PC-9 (cell line): ENCODE results near the gene MYRIP. TPM values are rescaled to one million over a fixed set of nuclear protein-coding genes. Genes with fewer than 3 reads are reported as not detected.

Experiments
- BruUV-seq: library from RNA; stranded (reverse); fragments of 400-500 nt; replicated peaks from 2 replicates; lab custom pipeline; 2021; lab: Mats Ljungman, UMichigan
- CTCF ChIA-PET: fragments of 300-600 bp; sonication (Branson Sonifier 250); formaldehyde crosslinking; loops from one replicate; lab custom pipeline; 2022; ENCODE audit warnings: antibody characterized with exemption; lab: Charles Lee
- POLR2A ChIA-PET: fragments of 300-600 bp; sonication (Branson Sonifier 250); formaldehyde crosslinking; loops from one replicate; lab custom pipeline; 2022; ENCODE audit warnings: antibody characterized with exemption; ENCODE audit not compliant: unreplicated experiment; lab: Charles Lee
- DNase-seq, 2 experiments: peaks; one replicate each; pipeline versions ENCODE4 v3.0.0 to v3.0.0-alpha.2; 2015 to 2022; ENCODE audit warnings: mixed read lengths in 1 of 2
- H2AFZ ChIP-seq: fragments of 200-600 bp; sonication (generic); 2 replicates; pipeline ENCODE4 v1.8.1; 2017; ENCODE audit warnings: antibody characterized with exemption
- H3F3A ChIP-seq: fragments of 200-600 bp; sonication (generic); 2 replicates; pipeline ENCODE4 v1.8.1; 2017; ENCODE audit warnings: antibody characterized with exemption, mild to moderate bottlenecking, low read depth; ENCODE audit not compliant: insufficient read depth
- H3K27ac ChIP-seq: fragments of 200-600 bp; sonication (generic); 2 replicates; pipeline ENCODE4 v1.6.1; 2016; ENCODE audit warnings: mixed run types
- H3K27me3 ChIP-seq: fragments of 200-600 bp; sonication (generic); 2 replicates; pipeline ENCODE4 v1.6.1; 2016; ENCODE audit warnings: low read depth, mixed run types; ENCODE audit not compliant: insufficient read depth
- H3K36me3 ChIP-seq: fragments of 200-600 bp; sonication (generic); 2 replicates; pipeline ENCODE4 v1.6.1; 2016; ENCODE audit warnings: low read depth, mixed run types
- H3K4me1 ChIP-seq: fragments of 200-600 bp; sonication (generic); replicated peaks from 2 replicates; pipeline ENCODE4 v1.6.1; 2016; ENCODE audit warnings: mixed run types; ENCODE audit not compliant: insufficient read depth
- H3K4me2 ChIP-seq: fragments of 200-600 bp; sonication (generic); 2 replicates; pipeline ENCODE4 v1.6.1; 2017; ENCODE audit warnings: mixed run types
- H3K4me3 ChIP-seq: fragments of 200-600 bp; sonication (generic); 2 replicates; pipeline ENCODE4 v1.6.1; 2016; ENCODE audit warnings: mixed run types
- H3K79me2 ChIP-seq: fragments of 200-600 bp; sonication (generic); 2 replicates; pipeline ENCODE4 v1.6.1; 2017; ENCODE audit warnings: low read depth, mixed run types
- H3K9me2 ChIP-seq: fragments of 200-600 bp; sonication (generic); 2 replicates; pipeline ENCODE4 v1.8.1; 2017; ENCODE audit warnings: mild to moderate bottlenecking; ENCODE audit not compliant: insufficient read depth
- H3K9me3 ChIP-seq: fragments of 200-600 bp; sonication (generic); 2 replicates; pipeline ENCODE4 v1.8.1; 2016; ENCODE audit warnings: low read depth; ENCODE audit not compliant: insufficient read depth
- H4K20me1 ChIP-seq: fragments of 200-600 bp; sonication (generic); 2 replicates; pipeline ENCODE4 v1.8.1; 2017; ENCODE audit not compliant: insufficient read depth
- CTCF ChIP-seq: fragments of 200-600 bp; sonication (generic); conservative IDR thresholded peaks from 2 replicates; pipeline ENCODE4 v1.6.1; 2017; ENCODE audit warnings: mixed run types, antibody characterized with exemption, mild to moderate bottlenecking, moderate library complexity
- EZH2 ChIP-seq: fragments of 200-600 bp; sonication (generic); IDR thresholded peaks from 2 replicates; pipeline ENCODE4 v1.8.0; 2017; ENCODE audit warnings: antibody characterized with exemption, low read depth
- intact Hi-C: fragments of 100-400 bp; cut with micrococcal nuclease; formaldehyde crosslinking; loops from one replicate; pipeline ENCODE4 v1.10.0; 2022; ENCODE audit not compliant: unreplicated experiment
- total RNA-seq: library from RNA; stranded (reverse); gene quantifications from 2 replicates; pipeline ENCODE4 v1.2.3, GENCODE V29; 2021

The MYRIP gene
- total RNA-seq, 1 experiment from 2014 or later = not detected

- Histone ChIP-seq H3K27me3 (no peaks in the 10 kb centered on the region), H4K20me1 (no peaks in the 10 kb centered on the region), H3K4me3 (no peak overlapping the region), H3F3A (no peaks in the 10 kb centered on the region), H2AFZ (no peak overlapping the region), H3K4me1 (no peaks in the 10 kb centered on the region), H3K9me3 (no peaks in the 10 kb centered on the region), H3K36me3 (no peaks in the 10 kb centered on the region), H3K27ac (no peak overlapping the region), H3K79me2 (no peaks in the 10 kb centered on the region), H3K9me2 (no peaks in the 10 kb centered on the region), H3K4me2 (no peak overlapping the region)
- TF ChIP-seq CTCF (no peak), EZH2 (no peak)
- POLR2A ChIA-PET = no interaction called here
- no peak for DNase-seq
- BruUV-seq = no TSS peak
- CTCF ChIA-PET = no interaction called here
- intact Hi-C loops = no loop called here
Measured at GRCh38 chr3:40054568-40055222, 245.3 kb downstream of the MYRIP start.

- Histone ChIP-seq H3K27ac (no peak overlapping the region), H3K36me3 (no peaks in the 10 kb centered on the region), H3K4me3 (no peak overlapping the region), H3K4me2 (no peak overlapping the region), H2AFZ (no peak overlapping the region), H3K9me2 (no peaks in the 10 kb centered on the region), H3K9me3 (no peaks in the 10 kb centered on the region), H3K27me3 (no peaks in the 10 kb centered on the region), H4K20me1 (no peaks in the 10 kb centered on the region), H3K4me1 (no peaks in the 10 kb centered on the region), H3F3A (no peaks in the 10 kb centered on the region), H3K79me2 (no peaks in the 10 kb centered on the region)
- DNase-seq = no peak
- no TSS peak for BruUV-seq
- intact Hi-C loops = no loop called here
- ChIA-PET POLR2A (no interaction called here), CTCF (no interaction called here)
- TF ChIP-seq CTCF = no peak
- TF ChIP-seq EZH2 = no peak
Measured at GRCh38 chr3:40055361-40055760, 246.0 kb downstream of the MYRIP start.

DNA sequence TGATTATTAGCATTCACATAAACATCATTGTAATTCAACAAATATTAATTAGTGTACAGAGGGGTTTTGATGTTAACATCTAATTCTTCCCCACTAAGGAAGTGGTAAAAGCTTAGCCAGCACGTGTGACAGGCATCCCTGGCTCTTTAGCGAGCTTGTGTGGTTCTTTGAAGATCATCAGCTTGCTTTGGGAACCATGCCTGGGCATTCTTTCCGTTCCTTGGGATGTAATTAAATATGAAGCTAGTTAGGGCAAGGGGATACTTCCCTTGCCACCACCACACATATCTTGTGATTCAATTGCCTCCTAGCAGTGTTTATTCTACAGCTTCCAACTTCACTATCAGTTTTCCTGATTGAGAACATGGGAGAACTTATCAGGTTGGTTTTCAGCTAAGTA lies 246.5 kb downstream of the MYRIP start:
- no TSS peak for BruUV-seq
- H3K27me3 ChIP-seq = no peaks in the 10 kb centered on the region
- H3F3A ChIP-seq = no peaks in the 10 kb centered on the region
- H3K27ac ChIP-seq = no peak overlapping the region
- ChIA-PET CTCF (no interaction called here), POLR2A (no interaction called here)
- intact Hi-C loops = no loop called here
- no peaks in the 10 kb centered on the region for H3K79me2 ChIP-seq
- H3K4me3 ChIP-seq = no peak overlapping the region
- H3K4me1 ChIP-seq = no peaks in the 10 kb centered on the region
- no peak overlapping the region for H3K4me2 ChIP-seq
- TF ChIP-seq EZH2 (no peak), CTCF (no peak)
- no peaks in the 10 kb centered on the region for H3K36me3 ChIP-seq
- no peak for DNase-seq
- H4K20me1 ChIP-seq = no peaks in the 10 kb centered on the region
- no peaks in the 10 kb centered on the region for H3K9me2 ChIP-seq
- no peaks in the 10 kb centered on the region for H3K9me3 ChIP-seq
- H2AFZ ChIP-seq = no peak overlapping the region
